Ishikawa (cell line): ENCODE results near the gene CORO1A.

Source experiments
- CEBPB ChIP-seq: IDR thresholded peaks from 2 replicates; pipeline ENCODE4 v1.6.1; 2012
- CREB1 ChIP-seq: IDR thresholded peaks from 2 replicates; pipeline ENCODE4 v1.6.1; 2012; ENCODE audit warnings: low read depth
- EP300 ChIP-seq: IDR thresholded peaks from 2 replicates; pipeline ENCODE4 v1.6.1; 2012; ENCODE audit warnings: borderline replicate concordance
- FOXM1 ChIP-seq: IDR thresholded peaks from 2 replicates; pipeline ENCODE4 v1.6.1; 2012; ENCODE audit warnings: low read depth, borderline replicate concordance
- TAF1 ChIP-seq: IDR thresholded peaks from 2 replicates; pipeline ENCODE4 v1.6.1; 2012; ENCODE audit warnings: low read depth, mild to moderate bottlenecking
- TEAD4 ChIP-seq: IDR thresholded peaks from 2 replicates; pipeline ENCODE4 v1.6.1; 2012
- TF ChIP-seq, protein P1 (sequence below): IDR thresholded peaks from 2 replicates; pipeline ENCODE4 v1.6.1; 2012; ENCODE audit warnings: low read depth, mild to moderate bottlenecking

- TF ChIP-seq CREB1 (no peak), FOXM1 (no peak), TAF1 (no peak), CEBPB (no peak), TEAD4 (no peak), EP300 (no peak)
- TF ChIP-seq, protein P1, sequence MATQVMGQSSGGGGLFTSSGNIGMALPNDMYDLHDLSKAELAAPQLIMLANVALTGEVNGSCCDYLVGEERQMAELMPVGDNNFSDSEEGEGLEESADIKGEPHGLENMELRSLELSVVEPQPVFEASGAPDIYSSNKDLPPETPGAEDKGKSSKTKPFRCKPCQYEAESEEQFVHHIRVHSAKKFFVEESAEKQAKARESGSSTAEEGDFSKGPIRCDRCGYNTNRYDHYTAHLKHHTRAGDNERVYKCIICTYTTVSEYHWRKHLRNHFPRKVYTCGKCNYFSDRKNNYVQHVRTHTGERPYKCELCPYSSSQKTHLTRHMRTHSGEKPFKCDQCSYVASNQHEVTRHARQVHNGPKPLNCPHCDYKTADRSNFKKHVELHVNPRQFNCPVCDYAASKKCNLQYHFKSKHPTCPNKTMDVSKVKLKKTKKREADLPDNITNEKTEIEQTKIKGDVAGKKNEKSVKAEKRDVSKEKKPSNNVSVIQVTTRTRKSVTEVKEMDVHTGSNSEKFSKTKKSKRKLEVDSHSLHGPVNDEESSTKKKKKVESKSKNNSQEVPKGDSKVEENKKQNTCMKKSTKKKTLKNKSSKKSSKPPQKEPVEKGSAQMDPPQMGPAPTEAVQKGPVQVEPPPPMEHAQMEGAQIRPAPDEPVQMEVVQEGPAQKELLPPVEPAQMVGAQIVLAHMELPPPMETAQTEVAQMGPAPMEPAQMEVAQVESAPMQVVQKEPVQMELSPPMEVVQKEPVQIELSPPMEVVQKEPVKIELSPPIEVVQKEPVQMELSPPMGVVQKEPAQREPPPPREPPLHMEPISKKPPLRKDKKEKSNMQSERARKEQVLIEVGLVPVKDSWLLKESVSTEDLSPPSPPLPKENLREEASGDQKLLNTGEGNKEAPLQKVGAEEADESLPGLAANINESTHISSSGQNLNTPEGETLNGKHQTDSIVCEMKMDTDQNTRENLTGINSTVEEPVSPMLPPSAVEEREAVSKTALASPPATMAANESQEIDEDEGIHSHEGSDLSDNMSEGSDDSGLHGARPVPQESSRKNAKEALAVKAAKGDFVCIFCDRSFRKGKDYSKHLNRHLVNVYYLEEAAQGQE: no peak
Measured at GRCh38 chr16:30186444-30186781, 3.0 kb downstream of the CORO1A start.
